HCT116 (cell line): ENCODE measurements around the gene MCTP2. TPM values are rescaled to one million over a fixed set of nuclear protein-coding genes. Genes with fewer than 3 reads are reported as not detected.

Experiments
- ATAC-seq: fragments of 200-7000 bp; cut with Tn5 transposase; 2 replicates; pipeline ENCODE4 v1.9.1; 2020; ENCODE audit warnings: mild to moderate bottlenecking, moderate library complexity
- BruUV-seq: library from RNA; stranded (reverse); fragments of 400-500 nt; replicated peaks from 2 replicates; lab custom pipeline; 2021; lab: Mats Ljungman, UMichigan
- CTCF ChIA-PET: fragments of 300-600 bp; sonication (Branson Sonifier 250); formaldehyde crosslinking; loops from one replicate; lab custom pipeline; 2021; ENCODE audit warnings: antibody characterized with exemption; lab: Charles Lee
- POLR2A ChIA-PET: fragments of 300-600, 350-600 bp; sonication (Branson Sonifier 250); formaldehyde crosslinking; loops from one replicate; lab custom pipeline; 2021; ENCODE audit warnings: antibody characterized with exemption; lab: Charles Lee
- RAD21 ChIA-PET, 2 experiments: fragments of 300-600 bp; sonication (Branson Sonifier 250); formaldehyde crosslinking; loops; one replicate each; lab custom pipeline; 2023; ENCODE audit warnings: low total read pairs in 2 of 2; ENCODE audit not compliant: uncharacterized antibody in 2 of 2, unreplicated experiment in 2 of 2, low non-redundant PET in 1 of 2; lab: Charles Lee
- DNase-seq: peaks from one replicate; pipeline ENCODE4 v3.0.0-alpha.2; 2010; ENCODE audit warnings: low read depth, low spot score
- H2AFZ ChIP-seq: fragments of 200-600 bp; shearing (Covaris generic), sonication (generic); 2 replicates; pipeline ENCODE4 v1.6.1; 2017; ENCODE audit warnings: low read depth, mixed run types, mixed read lengths, antibody characterized with exemption, low read length; ENCODE audit not compliant: poor library complexity, severe bottlenecking
- H3K27ac ChIP-seq: 2 replicates; pipeline ENCODE4 v1.5.1; 2012; ENCODE audit warnings: low read depth, low read length
- H3K27me3 ChIP-seq: fragments of 200-600 bp; sonication (generic); 2 replicates; pipeline ENCODE4 v1.6.1; 2016; ENCODE audit warnings: mixed run types, low read length, mixed read lengths; ENCODE audit not compliant: insufficient read depth
- H3K36me3 ChIP-seq, 2 experiments: fragments of 200-500 bp in 1 of 2; fragments of 200-600 bp in 1 of 2; sonication (Bioruptor generic) in 1 of 2; sonication (generic) in 1 of 2; 2 replicates each; pipeline versions ENCODE4 v1.5.1 to v1.6.1; 2014 to 2016; ENCODE audit warnings: low read length in 2 of 2, inconsistent platforms in 1 of 2, mixed read lengths in 1 of 2, mixed run types in 1 of 2; ENCODE audit not compliant: insufficient read depth in 2 of 2, control insufficient read depth in 1 of 2
- H3K4me1 ChIP-seq, 2 experiments: fragments of 200-600 bp in 1 of 2; sonication (generic) in 1 of 2; 2 replicates each; pipeline versions ENCODE4 v1.5.1 to v1.6.1; 2012 to 2017; ENCODE audit warnings: low read length in 2 of 2, inconsistent platforms in 1 of 2, mild to moderate bottlenecking in 1 of 2, mixed read lengths in 1 of 2, mixed run types in 1 of 2, moderate library complexity in 1 of 2; ENCODE audit not compliant: insufficient read depth in 2 of 2, control insufficient read depth in 1 of 2
- H3K4me2 ChIP-seq: fragments of 200-600 bp; sonication (generic); 2 replicates; pipeline ENCODE4 v1.6.1; 2017; ENCODE audit warnings: mixed run types, low read length, mixed read lengths
- H3K4me3 ChIP-seq, 2 experiments: fragments of 200-600 bp in 1 of 2; sonication (generic) in 1 of 2; replicated peaks in 1 of 2; 2 replicates each; pipeline ENCODE4 v1.5.1; 2011 to 2016; ENCODE audit warnings: low read length in 2 of 2, control low read depth in 1 of 2, low read depth in 1 of 2, mild to moderate bottlenecking in 1 of 2, mixed read lengths in 1 of 2, mixed run types in 1 of 2
- H3K79me2 ChIP-seq: fragments of 200-600 bp; sonication (generic); 2 replicates; pipeline ENCODE4 v1.6.1; 2017; ENCODE audit warnings: mild to moderate bottlenecking, mixed run types, low read length, moderate library complexity, mixed read lengths; ENCODE audit not compliant: insufficient read depth
- H3K9ac ChIP-seq: fragments of 200-600 bp; sonication (generic); 2 replicates; pipeline ENCODE4 v1.6.1; 2016; ENCODE audit warnings: low read length, mixed read lengths
- H3K9me2 ChIP-seq: fragments of 200-600 bp; sonication (generic), shearing (Covaris generic); 2 replicates; pipeline ENCODE4 v1.6.1; 2017; ENCODE audit warnings: mixed run types, mild to moderate bottlenecking, moderate library complexity; ENCODE audit not compliant: insufficient read depth
- H3K9me3 ChIP-seq, 2 experiments: fragments of 200-500 bp in 1 of 2; fragments of 200-600 bp in 1 of 2; sonication (Bioruptor generic) in 1 of 2; sonication (generic) in 1 of 2; 2 replicates each; pipeline ENCODE4 v1.6.1; 2014 to 2017; ENCODE audit warnings: low read length in 2 of 2, mixed read lengths in 2 of 2, inconsistent platforms in 1 of 2, low read depth in 1 of 2, mild to moderate bottlenecking in 1 of 2, mixed run types in 1 of 2, moderate library complexity in 1 of 2; ENCODE audit not compliant: control insufficient read depth in 1 of 2, insufficient read depth in 1 of 2
- H4K20me1 ChIP-seq: fragments of 200-600 bp; sonication (generic), shearing (Covaris generic); 2 replicates; pipeline ENCODE4 v1.6.1; 2017; ENCODE audit warnings: mixed run types, mild to moderate bottlenecking, moderate library complexity; ENCODE audit not compliant: insufficient read depth
- CBX3 ChIP-seq: IDR thresholded peaks from 2 replicates; pipeline ENCODE4 v1.6.1; 2012; ENCODE audit warnings: low read depth
- CEBPB ChIP-seq: IDR thresholded peaks from 2 replicates; pipeline ENCODE4 v1.6.1; 2012; ENCODE audit warnings: low read depth
- POLR2AphosphoS5 ChIP-seq: IDR thresholded peaks from 2 replicates; pipeline ENCODE4 v1.6.1; 2011; ENCODE audit warnings: mild to moderate bottlenecking, low read depth, low read length, moderate library complexity
- SIN3A ChIP-seq: IDR thresholded peaks from 2 replicates; pipeline ENCODE4 v1.6.1; 2012; ENCODE audit warnings: low read depth
- SP1 ChIP-seq: IDR thresholded peaks from 2 replicates; pipeline ENCODE4 v1.6.1; 2012; ENCODE audit warnings: low read depth
- SRF ChIP-seq: IDR thresholded peaks from 2 replicates; pipeline ENCODE4 v1.6.1; 2012; ENCODE audit warnings: low read depth
- ZNF274 ChIP-seq: fragments of 200-500 bp; sonication (Bioruptor generic); IDR thresholded peaks from 2 replicates; pipeline ENCODE4 v1.6.1; 2014; ENCODE audit warnings: mild to moderate bottlenecking, low read depth, low read length, inconsistent platforms
- intact Hi-C: fragments of 100-400 bp; cut with micrococcal nuclease; formaldehyde crosslinking; loops from 2 replicates; pipeline ENCODE4 v1.10.0; 2022
- total RNA-seq: library from RNA; stranded (reverse); gene quantifications from one replicate; pipeline ENCODE4 v1.2.1, GENCODE V29; 2021; ENCODE audit not compliant: unreplicated experiment
- TF ChIP-seq, protein P1 (sequence below): IDR thresholded peaks from 2 replicates; pipeline ENCODE4 v1.6.1; 2012; ENCODE audit warnings: low read depth
- TF ChIP-seq, protein P2 (sequence below): IDR thresholded peaks from 2 replicates; pipeline ENCODE4 v1.6.1; 2012

The MCTP2 gene
- total RNA-seq, 1 experiment from 2014 or later, result 12.9 TPM

DNA sequence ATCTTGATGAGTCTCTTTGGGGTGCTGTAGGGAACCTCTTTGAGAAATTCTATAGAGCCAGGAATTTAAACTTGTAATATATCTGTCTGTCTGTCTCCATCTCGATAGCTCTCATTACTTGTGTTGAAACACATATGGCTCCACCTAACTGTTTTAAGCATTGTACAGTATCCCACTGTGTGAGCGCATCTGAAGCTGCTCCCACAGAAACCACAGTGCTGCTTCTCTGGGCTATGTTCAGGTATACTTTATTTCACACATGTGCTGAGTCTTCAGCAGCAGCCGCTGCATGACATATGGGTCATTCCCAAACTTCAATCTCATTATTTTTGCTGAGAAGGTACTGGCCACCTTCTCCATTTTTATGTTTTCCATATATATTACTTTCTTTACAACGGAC lies 63.9 kb downstream of the MCTP2 start:
- TF ChIP-seq, protein P1, sequence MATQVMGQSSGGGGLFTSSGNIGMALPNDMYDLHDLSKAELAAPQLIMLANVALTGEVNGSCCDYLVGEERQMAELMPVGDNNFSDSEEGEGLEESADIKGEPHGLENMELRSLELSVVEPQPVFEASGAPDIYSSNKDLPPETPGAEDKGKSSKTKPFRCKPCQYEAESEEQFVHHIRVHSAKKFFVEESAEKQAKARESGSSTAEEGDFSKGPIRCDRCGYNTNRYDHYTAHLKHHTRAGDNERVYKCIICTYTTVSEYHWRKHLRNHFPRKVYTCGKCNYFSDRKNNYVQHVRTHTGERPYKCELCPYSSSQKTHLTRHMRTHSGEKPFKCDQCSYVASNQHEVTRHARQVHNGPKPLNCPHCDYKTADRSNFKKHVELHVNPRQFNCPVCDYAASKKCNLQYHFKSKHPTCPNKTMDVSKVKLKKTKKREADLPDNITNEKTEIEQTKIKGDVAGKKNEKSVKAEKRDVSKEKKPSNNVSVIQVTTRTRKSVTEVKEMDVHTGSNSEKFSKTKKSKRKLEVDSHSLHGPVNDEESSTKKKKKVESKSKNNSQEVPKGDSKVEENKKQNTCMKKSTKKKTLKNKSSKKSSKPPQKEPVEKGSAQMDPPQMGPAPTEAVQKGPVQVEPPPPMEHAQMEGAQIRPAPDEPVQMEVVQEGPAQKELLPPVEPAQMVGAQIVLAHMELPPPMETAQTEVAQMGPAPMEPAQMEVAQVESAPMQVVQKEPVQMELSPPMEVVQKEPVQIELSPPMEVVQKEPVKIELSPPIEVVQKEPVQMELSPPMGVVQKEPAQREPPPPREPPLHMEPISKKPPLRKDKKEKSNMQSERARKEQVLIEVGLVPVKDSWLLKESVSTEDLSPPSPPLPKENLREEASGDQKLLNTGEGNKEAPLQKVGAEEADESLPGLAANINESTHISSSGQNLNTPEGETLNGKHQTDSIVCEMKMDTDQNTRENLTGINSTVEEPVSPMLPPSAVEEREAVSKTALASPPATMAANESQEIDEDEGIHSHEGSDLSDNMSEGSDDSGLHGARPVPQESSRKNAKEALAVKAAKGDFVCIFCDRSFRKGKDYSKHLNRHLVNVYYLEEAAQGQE, result no peak
- TF ChIP-seq CBX3 (no peak), SIN3A (no peak), SRF (no peak), SP1 (no peak), ZNF274 (no peak), CEBPB (no peak), POLR2AphosphoS5 (no peak)
- TF ChIP-seq, protein P2, sequence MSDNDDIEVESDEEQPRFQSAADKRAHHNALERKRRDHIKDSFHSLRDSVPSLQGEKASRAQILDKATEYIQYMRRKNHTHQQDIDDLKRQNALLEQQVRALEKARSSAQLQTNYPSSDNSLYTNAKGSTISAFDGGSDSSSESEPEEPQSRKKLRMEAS, result no peak
- no peak for ATAC-seq
- no peak for DNase-seq
- Histone ChIP-seq H3K9ac (no peak overlapping the region), H2AFZ (no peak overlapping the region), H3K27me3 (no peaks in the 10 kb centered on the region), H3K36me3 (no peaks in the 10 kb centered on the region), H3K9me3 (no peaks in the 10 kb centered on the region), H3K4me3 (no peak overlapping the region), H3K4me2 (no peak overlapping the region), H4K20me1 (no peaks in the 10 kb centered on the region), H3K9me2 (no peaks in the 10 kb centered on the region), H3K4me1 (no peaks in the 10 kb centered on the region), H3K27ac (no peak overlapping the region), H3K79me2 (no peaks in the 10 kb centered on the region)
- CTCF ChIA-PET, result no interaction called here
- BruUV-seq, result no TSS peak
- RAD21 ChIA-PET, result no interaction called here
- POLR2A ChIA-PET, result no interaction called here
- intact Hi-C loops, result no loop called here
